ENCODE data around the gene NAA10.
A peak's percentile ranks its signal among the peaks of the same experiment; 100 is the strongest.

Gene NAA10

GRCh38 chrX:153948002-153948466 lies 13.2 kb upstream of the NAA10 start:
- no peak for DNase-seq

- DNase-seq = peak; percentile 73 to 74
Observed at GRCh38 chrX:153947009-153947769, 12.4 kb upstream of the NAA10 start.

GRCh38 chrX:153945956-153946943 lies 11.4 kb upstream of the NAA10 start:
- DNase-seq = no peak

- no peak for DNase-seq
Observed at GRCh38 chrX:153944800-153945150, 9.9 kb upstream of the NAA10 start.

- peak in 1 of 2 experiments; percentile 35 for DNase-seq
Observed at GRCh38 chrX:153944140-153944799, 9.4 kb upstream of the NAA10 start, which contains the start of gene RENBP. Gene RENBP (minus strand): TSS chrX:153944643. CDS start chrX:153944610, 33 bp downstream.

GRCh38 chrX:153941336-153942252 lies 6.8 kb upstream of the NAA10 start:
- DNase-seq = no peak

- no peak for DNase-seq
Observed at GRCh38 chrX:153939573-153939972, 4.7 kb upstream of the NAA10 start.

- no peak for DNase-seq
Observed at GRCh38 chrX:153938226-153938786, 3.5 kb upstream of the NAA10 start.

- DNase-seq = no peak
Observed at GRCh38 chrX:153937056-153937455, 2.2 kb upstream of the NAA10 start.

- peak in 1 of 2 experiments; percentile 32 for DNase-seq
Observed at GRCh38 chrX:153935326-153935851, 552 bp upstream of the NAA10 start.

GRCh38 chrX:153934148-153934761 lies 582 bp downstream of the NAA10 start:
- no peak for DNase-seq

GRCh38 chrX:153933748-153934147 lies 1.1 kb downstream of the NAA10 start:
- no peak for DNase-seq

- no peak for DNase-seq
Observed at GRCh38 chrX:153932220-153932915, 2.5 kb downstream of the NAA10 start.

- DNase-seq = no peak
Observed at GRCh38 chrX:153931748-153932147, 3.1 kb downstream of the NAA10 start.

GRCh38 chrX:153931151-153931550 lies 3.7 kb downstream of the NAA10 start:
- DNase-seq = no peak

- DNase-seq = no peak
Observed at GRCh38 chrX:153930011-153930910, 4.6 kb downstream of the NAA10 start.

- no peak for DNase-seq
Observed at GRCh38 chrX:153929576-153929975, 5.3 kb downstream of the NAA10 start.

GRCh38 chrX:153928846-153929245 lies 6.0 kb downstream of the NAA10 start:
- no peak for DNase-seq
